ENCODE data around the gene EML1.

EML1 gene

GRCh38 chr14:99910337-99911309, 117.4 kb downstream of the EML1 start:
- DNase-seq: no peak

DNA sequence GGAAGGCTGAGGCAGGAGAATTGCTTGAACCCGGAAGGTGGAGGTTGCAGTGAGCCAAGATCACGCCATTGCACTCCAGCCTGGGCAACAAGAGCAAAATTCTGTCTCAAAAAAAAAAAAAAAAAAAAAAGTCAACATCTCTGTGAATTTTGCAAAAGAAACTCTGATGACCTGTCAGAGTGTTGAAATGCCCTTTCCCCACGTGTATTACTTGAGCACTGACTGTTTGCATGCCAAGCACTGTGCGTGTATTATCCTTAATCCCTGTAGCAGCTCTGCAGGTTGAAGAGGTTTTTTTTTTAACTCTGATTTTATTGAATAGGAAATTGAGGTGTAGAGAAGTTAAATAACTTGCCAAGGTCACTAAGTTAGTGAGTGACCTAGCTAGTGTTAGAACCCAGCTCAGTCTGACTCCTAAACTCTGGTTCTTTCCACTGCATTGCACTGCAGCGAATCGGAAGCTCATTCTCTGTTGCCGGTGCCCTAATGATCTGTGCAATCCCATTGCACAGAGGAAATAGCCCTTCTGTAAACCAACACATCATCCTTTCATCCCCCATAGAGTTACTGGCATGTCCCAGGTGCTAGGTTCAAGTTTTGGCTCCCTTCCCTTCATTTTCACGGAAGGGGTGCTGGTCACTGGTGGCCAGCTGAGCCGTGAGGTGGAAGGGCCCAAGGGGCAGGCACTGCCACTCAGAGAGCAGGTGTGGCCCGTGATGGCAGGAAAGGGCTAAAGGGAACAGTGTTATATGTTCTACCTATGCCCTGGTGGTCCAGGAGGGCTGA, 122.3 kb downstream of the EML1 start:
- DNase-seq: no peak

DNA sequence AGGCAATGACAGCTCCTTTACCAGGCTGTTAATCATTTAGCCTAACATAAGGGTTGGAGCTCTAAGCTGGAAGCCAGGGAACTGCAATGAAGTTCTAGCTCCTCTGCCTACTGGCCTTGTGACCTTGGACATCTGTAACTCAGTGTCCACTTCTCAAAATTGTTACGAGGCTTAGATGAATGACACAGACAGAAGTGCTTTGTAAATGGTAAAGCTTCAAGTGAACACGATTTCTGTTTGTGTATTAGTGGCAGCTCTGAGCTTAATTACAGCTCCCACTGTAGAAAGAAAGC, 122.8 kb downstream of the EML1 start:
- DNase-seq: no peak

- DNase-seq: no peak
Observed at GRCh38 chr14:99918781-99919180, 125.6 kb downstream of the EML1 start.

DNA sequence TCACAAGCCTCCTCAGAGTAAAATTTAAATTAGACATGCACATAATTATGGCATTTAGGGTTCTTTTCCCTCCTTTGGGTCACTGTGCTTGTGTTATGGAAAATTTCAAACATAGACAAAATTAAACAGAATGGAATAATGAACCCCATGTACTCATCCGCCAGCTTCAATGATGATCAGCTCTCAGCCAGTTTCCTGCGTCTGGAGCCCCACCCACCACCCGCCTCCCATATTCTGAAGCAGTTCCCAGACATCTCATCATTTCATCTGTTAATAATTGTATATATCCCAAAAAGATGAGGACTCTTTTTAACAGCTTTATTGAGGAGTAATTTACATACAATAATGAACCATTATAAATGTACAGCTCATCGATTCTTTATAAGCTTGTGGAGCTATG, 128.2 kb downstream of the EML1 start:
- DNase-seq: no peak

DNA sequence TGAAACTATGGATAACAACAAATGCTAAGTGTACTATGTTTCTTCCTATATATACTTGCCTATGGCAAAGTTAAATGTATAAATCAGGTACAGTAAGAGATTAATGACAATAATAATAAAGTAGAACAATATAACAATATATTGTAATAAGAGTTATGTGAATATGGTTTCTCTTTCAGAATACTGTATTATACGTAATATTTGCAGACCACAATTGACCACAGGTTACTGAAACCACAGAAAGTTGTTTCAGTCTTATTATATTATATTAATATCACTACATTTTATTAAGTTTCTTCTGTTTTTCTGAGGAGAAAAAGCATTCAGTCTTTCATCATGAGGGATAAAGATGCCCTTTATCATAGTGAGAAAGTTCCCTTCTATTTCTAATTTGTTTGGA, 131.2 kb downstream of the EML1 start:
- DNase-seq: no peak

GRCh38 chr14:99925471-99925870, 132.3 kb downstream of the EML1 start:
- no peak for DNase-seq

DNA sequence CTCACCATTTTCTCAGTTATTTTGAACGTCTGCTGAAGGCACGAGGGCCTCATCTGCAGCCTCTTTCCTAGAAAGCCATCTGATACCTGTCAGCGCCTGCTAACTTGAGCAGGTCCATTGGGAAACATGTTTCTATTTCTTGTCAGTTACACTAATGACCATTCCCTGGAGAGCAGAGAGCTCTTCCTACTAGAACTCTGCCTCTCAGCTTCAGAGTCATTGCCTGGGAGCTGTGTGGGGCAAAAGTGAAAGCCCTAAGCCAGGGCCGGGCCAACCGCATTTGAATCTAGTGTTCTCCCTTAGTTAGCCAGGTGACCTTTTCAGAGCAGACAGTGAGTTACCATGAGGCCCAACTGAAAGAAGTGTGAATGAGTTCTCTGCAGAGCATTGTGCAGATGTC, 135.8 kb downstream of the EML1 start:
- no peak for DNase-seq

DNA sequence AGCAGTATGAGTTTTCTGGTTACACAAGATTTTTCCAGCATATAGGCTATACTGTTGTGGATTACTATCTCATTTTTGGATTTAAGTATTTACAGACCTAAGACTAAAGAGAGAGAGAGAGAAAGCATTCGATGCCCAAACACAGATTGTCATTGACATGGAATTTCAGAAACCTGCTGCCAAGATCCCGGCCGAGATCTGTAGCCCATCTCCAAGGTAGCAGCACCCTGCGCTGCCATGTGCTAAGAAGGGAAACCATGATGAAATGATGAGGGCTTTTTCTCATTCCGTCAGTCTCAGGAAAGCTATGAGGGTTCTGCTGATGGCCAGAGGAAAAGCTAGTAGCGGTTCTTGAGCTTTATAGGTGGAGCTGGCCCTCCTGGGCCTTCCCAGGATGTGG, 136.4 kb downstream of the EML1 start:
- DNase-seq: no peak

DNA sequence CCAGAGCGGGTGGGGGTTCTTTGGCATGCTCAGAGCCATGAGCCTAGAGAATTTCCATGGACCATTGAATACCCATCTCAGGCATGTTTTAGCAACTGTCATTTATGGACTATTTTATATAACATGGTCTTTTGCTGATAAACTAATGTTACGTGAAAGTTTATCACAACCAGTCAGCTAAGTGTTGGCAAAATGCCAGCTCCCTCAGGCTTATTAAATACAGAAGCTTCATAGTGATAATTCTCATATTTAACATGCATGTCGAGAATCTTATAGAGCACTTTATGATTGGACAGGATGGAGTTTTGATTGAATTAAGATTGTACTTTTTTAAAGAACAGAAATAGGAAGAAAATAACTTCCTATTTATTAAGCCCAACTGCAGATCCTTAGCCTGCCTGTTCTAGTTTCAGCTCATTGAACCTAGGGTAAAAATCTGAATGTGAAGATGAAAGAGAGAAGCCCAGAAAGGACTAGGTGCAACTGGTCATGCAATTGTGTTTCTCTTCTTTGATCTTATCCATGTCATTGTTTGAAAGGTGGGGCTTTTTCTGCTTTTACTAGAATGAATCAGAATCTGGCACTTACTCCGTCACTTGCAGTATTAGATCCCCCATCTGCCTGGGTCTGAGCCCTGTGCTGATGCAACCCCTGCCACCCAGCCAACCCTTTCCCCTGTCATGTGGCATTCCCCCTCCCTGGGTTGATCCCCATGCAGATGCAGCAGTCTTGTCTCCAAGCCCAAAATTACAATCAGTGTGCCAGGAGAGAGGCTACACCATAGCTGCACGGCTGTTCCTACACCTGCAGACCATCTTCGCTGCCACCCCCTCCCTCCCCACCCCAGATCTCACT, 137.4 kb downstream of the EML1 start:
- DNase-seq: no peak

DNA sequence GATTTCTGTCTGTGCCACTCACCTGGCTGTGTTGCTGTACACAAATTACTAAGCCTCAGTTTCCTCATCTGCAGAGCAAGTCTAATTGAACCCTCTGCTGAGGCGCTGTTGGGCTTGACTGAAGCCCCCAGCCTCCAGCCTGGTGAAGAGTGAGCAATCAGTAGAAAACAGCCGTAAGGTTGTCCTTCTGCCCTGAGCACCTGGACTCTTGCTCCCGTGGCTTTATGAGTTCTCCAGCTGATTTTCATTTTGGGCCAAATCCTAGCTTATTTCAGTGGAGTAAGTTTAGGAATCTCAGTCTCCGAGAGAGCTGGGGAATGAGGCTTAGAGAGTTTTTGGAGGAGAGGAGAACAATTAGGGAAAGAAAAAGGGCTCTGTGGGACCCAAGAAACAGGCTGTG, 138.1 kb downstream of the EML1 start:
- DNase-seq: no peak

GRCh38 chr14:99936056-99936455, 142.8 kb downstream of the EML1 start:
- DNase-seq: no peak

GRCh38 chr14:99936738-99937474, 143.7 kb downstream of the EML1 start:
- no peak for DNase-seq

DNA sequence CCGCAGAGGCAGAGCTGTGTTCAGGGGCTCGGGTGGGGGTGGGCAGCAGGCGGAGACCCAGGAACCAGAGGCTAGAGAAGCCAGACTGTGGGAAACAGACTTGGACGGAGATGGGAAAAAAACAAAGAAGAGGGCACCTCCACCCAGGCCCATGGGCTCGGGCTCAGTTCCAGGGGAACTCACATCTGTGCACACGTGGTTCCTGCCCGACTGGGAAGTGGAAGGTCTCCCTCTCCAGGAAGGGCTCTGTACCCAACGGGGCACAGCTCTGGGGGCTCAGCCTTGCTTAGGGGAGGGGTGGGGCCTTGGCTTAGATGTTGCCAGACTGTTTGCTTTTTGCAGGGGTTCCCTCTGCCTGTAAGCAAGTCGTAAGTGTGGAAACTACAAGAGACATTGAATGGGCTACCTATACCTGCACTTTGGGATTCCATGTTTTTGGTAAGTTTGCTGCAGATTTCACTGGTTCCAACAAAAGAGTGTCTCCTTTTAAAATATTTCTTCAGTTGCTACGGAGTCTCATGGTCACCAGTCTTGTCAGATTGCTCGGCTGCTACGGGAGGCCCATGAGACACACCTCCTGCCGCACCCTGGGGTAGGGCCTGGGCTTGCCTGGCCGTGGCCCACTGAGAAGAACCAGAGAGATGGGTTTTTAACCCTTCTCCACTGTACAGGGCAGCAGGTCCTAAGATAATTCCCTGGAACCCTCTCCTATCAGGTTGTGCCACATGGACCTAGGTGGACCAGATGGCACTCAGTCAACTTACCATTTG, 144.4 kb downstream of the EML1 start:
- no peak for DNase-seq

DNA sequence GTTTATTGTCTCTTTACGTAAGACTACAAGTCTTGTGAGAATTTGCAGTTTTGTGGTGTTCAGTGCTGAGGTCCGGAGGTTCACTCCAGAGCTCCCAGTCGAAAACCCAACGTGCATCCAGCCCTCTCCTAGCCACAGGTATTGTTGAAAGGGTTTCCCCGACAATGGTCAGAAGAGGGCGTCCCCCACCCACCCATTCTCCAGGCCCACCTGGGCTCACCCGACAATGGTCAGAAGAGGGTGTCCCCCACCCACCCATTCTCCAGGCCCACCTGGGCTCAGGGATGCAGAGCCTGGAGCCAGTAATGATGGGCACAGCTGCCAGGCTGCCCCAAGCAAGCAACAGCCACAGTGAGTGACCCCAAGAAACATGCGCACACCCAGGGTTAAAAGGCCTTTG, 145.2 kb downstream of the EML1 start:
- no peak for DNase-seq

- no peak for DNase-seq
Observed at GRCh38 chr14:99938896-99939295, 145.7 kb downstream of the EML1 start.

DNA sequence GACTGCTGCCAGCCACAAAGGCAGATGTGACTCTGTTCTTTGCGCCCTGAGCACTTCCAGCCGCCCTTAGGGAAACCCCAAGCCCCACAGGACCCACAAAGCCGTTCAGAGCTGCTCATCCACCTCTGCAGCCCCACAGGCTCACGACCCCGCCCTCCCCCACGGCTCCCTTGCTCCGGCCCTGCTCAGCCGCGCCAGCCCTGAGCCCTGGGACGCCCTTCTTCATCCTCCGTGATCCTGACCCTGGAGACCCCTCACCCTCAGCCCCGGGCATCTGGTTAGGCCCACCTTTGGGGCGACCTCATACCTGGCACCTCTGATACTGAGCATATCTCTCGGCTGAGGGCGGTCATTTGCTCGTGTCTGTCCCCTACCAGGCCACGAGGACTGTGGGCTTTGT, 146.2 kb downstream of the EML1 start:
- DNase-seq: no peak

DNA sequence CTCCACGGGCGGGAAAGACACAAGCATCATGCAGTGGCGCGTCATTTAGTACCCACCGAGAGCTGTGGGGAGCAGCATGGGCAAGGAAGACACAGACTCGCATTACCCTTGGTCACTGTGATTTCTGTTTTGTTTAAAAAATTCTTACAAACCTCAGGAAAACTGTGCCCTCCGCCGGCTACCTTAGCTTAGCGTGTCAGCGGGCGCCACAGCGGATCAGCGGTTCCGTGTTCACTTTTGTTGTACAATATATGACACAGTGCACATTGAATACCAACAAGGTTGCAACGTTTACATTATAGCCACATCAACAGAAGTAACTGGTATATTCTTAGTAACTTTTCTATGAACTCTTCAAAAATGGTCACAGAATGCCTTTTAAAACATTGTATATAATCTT, 146.9 kb downstream of the EML1 start:
- DNase-seq: no peak

DNA sequence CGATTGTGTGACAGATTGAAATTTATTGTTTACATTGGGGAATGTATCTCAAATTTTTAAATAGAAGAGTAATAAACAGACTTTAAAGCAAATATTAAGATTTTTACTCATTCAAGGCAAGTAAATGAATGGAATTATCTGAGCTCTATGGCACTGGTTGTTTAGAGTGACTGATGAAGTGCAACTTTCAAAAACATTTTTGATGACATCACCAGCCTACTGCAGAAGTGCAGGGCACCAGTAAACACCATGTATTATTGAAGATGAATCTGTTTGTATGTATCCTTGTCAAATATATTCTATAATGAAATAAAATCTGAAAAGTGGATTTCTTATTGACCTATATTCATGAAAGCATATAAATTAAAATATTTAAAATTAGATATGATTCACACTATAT, 148.0 kb downstream of the EML1 start:
- DNase-seq: no peak

- no peak for DNase-seq
Observed at GRCh38 chr14:99943620-99944019, 150.4 kb downstream of the EML1 start.

DNA sequence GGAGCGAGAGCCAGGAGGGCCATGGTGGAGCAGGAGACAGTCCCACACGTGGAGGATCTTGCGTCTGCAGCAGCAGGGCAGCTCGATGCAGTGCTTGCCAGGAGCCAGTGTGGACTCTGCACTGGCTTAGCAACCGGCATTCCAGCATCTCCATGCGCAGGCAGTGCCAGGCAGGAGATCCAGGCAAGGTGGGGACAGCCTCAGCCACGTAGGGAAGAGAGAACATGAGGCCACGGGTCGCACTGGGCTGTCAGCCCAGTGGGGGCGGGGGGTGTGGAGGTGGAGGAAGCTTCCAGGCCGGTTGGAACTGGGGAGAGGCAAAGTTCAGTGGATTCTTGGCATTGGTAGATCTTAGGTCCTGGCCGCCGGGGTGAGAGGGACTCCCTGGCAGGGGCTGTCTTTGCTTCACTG, 151.0 kb downstream of the EML1 start:
- no peak for DNase-seq

Data from SHP77 (cell line).